Fibroblast of peridontal ligament (primary cell): ENCODE results near the gene PSD.

ENCODE experiments used
- DNase-seq: peaks from one replicate; pipeline ENCODE4 v3.0.0-alpha.2; 2010; ENCODE audit errors: extremely low read depth

Gene PSD

GRCh38 chr10:102420181-102420713, 1.7 kb upstream of the PSD start:
- DNase-seq, result no peak

GRCh38 chr10:102419269-102420180, 940 bp upstream of the PSD start:
- DNase-seq, result no peak

GRCh38 chr10:102416695-102417094, 1.9 kb downstream of the PSD start:
- no peak for DNase-seq

- no peak for DNase-seq
Observed at GRCh38 chr10:102416283-102416682, 2.3 kb downstream of the PSD start.

GRCh38 chr10:102414749-102415148, 3.8 kb downstream of the PSD start:
- DNase-seq, result no peak

- no peak for DNase-seq
Observed at GRCh38 chr10:102413806-102414561, 4.6 kb downstream of the PSD start.

GRCh38 chr10:102413053-102413705, 5.4 kb downstream of the PSD start:
- DNase-seq, result no peak

- no peak for DNase-seq
Observed at GRCh38 chr10:102412293-102412692, 6.3 kb downstream of the PSD start.

- no peak for DNase-seq
Observed at GRCh38 chr10:102411341-102412255, 7.0 kb downstream of the PSD start.

- no peak for DNase-seq
Observed at GRCh38 chr10:102410429-102411073, 8.0 kb downstream of the PSD start.

- no peak for DNase-seq
Observed at GRCh38 chr10:102409604-102410428, 8.8 kb downstream of the PSD start.

- no peak for DNase-seq
Observed at GRCh38 chr10:102408728-102409603, 9.6 kb downstream of the PSD start.

GRCh38 chr10:102408131-102408727, 10.4 kb downstream of the PSD start:
- DNase-seq, result no peak

GRCh38 chr10:102407425-102408130, 11.0 kb downstream of the PSD start:
- no peak for DNase-seq

- DNase-seq, result no peak
Observed at GRCh38 chr10:102406815-102407214, 11.8 kb downstream of the PSD start.

- no peak for DNase-seq
Observed at GRCh38 chr10:102405632-102406031, 13.0 kb downstream of the PSD start.

GRCh38 chr10:102405108-102405571, 13.4 kb downstream of the PSD start:
- DNase-seq, result no peak
